Mesodermal cell (in vitro differentiated cells): ENCODE results near the gene IFT88.

ENCODE experiments used
- H3K27ac ChIP-seq: 2 replicates; pipeline ENCODE4 v1.7.0; 2013; ENCODE audit warnings: mild to moderate bottlenecking, low read depth, low read length, moderate library complexity; ENCODE audit not compliant: severe bottlenecking
- H3K36me3 ChIP-seq: 2 replicates; pipeline ENCODE4 v1.7.1; 2013; ENCODE audit warnings: mild to moderate bottlenecking, low read length, moderate library complexity; ENCODE audit not compliant: control insufficient read depth, insufficient read depth
- H3K4me1 ChIP-seq: one replicate; pipeline ENCODE4 v1.7.1; 2013; ENCODE audit warnings: mild to moderate bottlenecking, low read length; ENCODE audit not compliant: insufficient read depth, control insufficient read depth, poor library complexity, severe bottlenecking
- H3K4me3 ChIP-seq: 2 replicates; pipeline ENCODE4 v1.7.0; 2013; ENCODE audit warnings: low read length, control low read depth, mild to moderate bottlenecking; ENCODE audit not compliant: insufficient read depth, poor library complexity, severe bottlenecking; ENCODE audit errors: extremely low read depth
- H3K9me3 ChIP-seq: 2 replicates; pipeline ENCODE4 v1.7.1; 2013; ENCODE audit warnings: mild to moderate bottlenecking, low read length, moderate library complexity; ENCODE audit not compliant: control insufficient read depth
- WGBS, 2 experiments: methylation state at CpG; one replicate each; pipeline ENCODE4 v1.1.5; 2013; ENCODE audit warnings: missing lambda C conversion rate in 2 of 2; ENCODE audit not compliant: insufficient coverage in 2 of 2; 5-methylcytosine and 5-hydroxymethylcytosine counted together

The IFT88 gene

GRCh38 chr13:20590561-20590960 lies 23.6 kb downstream of the IFT88 start:
- H3K4me3 ChIP-seq: no peak overlapping the region
- H3K9me3 ChIP-seq: no peaks in the 10 kb centered on the region
- no peaks in the 10 kb centered on the region for H3K4me1 ChIP-seq
- H3K36me3 ChIP-seq: peaks cover 5% of the 10 kb centered on the region
- WGBS, 2 experiments: no CpG with 5 or more reads among the region's 2 CpGs
- no peak overlapping the region for H3K27ac ChIP-seq

- no peak overlapping the region for H3K27ac ChIP-seq
- no CpG with 5 or more reads among the region's 4 CpGs for WGBS, 2 experiments
These were observed 25.6 kb downstream of the IFT88 start for GRCh38 chr13:20592606-20593005.

DNA sequence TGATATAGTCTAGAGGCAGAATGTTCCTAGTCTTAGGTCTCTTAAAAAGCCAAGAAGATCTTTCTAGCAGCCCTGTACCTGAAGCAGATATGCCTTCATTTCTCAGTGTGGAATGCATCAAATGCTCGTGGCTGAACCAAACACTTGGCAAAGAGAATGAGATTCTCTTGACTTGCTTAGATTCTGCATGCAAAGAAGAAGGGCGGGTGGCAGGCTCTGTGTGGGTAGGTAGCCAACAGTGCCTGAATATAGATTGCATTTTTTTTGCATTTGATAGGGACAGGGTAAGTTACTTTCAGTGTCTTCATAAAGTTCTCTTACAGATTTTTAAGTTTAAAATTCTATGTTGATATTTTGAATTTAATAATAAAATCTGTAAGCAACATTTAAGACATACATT lies 27.3 kb downstream of the IFT88 start:
- Histone ChIP-seq H3K27ac (no peak overlapping the region), H3K9me3 (no peaks in the 10 kb centered on the region), H3K4me1 (no peaks in the 10 kb centered on the region), H3K36me3 (peaks cover 7% of the 10 kb centered on the region), H3K4me3 (no peak overlapping the region)
- 100% methylated on average over 2 of the region's 2 CpGs for WGBS, 2 experiments

More at GRCh38 chr13:20592606-20593005, 25.6 kb downstream of the IFT88 start:
- no peaks in the 10 kb centered on the region for H3K9me3 ChIP-seq
- H3K4me1 ChIP-seq: no peaks in the 10 kb centered on the region
- no peak overlapping the region for H3K4me3 ChIP-seq
- peaks cover 7% of the 10 kb centered on the region for H3K36me3 ChIP-seq

DNA sequence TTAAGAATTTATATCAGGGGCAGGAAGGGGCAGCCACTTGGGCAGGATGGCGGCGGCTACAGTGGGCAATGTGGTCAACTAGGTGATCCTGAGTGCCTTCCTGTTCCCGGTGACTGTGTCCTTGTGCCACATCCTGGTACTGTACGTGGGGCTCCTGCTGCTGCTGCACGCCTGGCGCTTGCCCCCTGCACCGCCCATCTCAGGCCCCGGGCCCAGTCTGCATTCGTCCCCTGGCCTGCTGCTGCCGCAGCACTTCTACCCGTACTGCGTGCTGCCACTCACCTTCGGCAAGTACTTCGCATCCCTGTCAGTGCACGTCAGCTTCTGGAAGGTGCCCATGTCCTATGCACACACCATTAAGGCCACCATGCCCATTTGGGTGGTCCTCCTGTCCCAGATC lies 40.1 kb downstream of the IFT88 start:
- Histone ChIP-seq H3K36me3 (peaks cover 12% of the 10 kb centered on the region), H3K4me3 (no peak overlapping the region), H3K9me3 (no peaks in the 10 kb centered on the region), H3K27ac (no peak overlapping the region), H3K4me1 (peaks cover 9% of the 10 kb centered on the region)
- WGBS, 2 experiments: 93 to 97% methylated on average over 13 to 15 of the region's 15 CpGs

- WGBS, 2 experiments: 78 to 91% methylated on average over 7 to 8 of the region's 10 CpGs
- H3K27ac ChIP-seq: no peak overlapping the region
- peaks cover 7% of the 10 kb centered on the region for H3K36me3 ChIP-seq
- peaks cover 9% of the 10 kb centered on the region for H3K4me1 ChIP-seq
- no peak overlapping the region for H3K4me3 ChIP-seq
- no peaks in the 10 kb centered on the region for H3K9me3 ChIP-seq
These were observed 41.6 kb downstream of the IFT88 start for GRCh38 chr13:20608438-20609020.

DNA sequence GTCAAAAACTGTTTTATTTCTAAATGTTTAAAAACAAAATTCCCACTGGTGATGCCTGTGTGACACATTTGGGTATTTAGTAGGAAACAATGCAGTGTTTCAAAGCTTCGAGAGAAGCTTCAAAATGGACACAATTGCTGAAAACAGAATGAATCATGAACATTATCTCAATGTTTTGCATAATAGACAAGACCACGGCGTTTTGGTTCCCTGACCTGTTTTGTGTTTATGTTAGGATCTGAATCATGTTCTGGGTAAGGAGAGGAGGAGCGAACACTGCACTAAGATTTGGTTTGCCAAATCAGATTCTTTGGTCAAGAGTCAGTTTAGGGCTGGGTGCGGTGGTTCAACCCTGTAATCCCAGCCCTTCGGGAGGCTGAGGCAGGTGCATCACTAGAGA lies 42.2 kb downstream of the IFT88 start:
- Histone ChIP-seq H3K9me3 (no peaks in the 10 kb centered on the region), H3K4me1 (peaks cover 9% of the 10 kb centered on the region), H3K36me3 (peaks cover 7% of the 10 kb centered on the region), H3K4me3 (no peak overlapping the region), H3K27ac (no peak overlapping the region)
- 94 to 98% methylated on average over 5 of the region's 6 CpGs for WGBS, 2 experiments

DNA sequence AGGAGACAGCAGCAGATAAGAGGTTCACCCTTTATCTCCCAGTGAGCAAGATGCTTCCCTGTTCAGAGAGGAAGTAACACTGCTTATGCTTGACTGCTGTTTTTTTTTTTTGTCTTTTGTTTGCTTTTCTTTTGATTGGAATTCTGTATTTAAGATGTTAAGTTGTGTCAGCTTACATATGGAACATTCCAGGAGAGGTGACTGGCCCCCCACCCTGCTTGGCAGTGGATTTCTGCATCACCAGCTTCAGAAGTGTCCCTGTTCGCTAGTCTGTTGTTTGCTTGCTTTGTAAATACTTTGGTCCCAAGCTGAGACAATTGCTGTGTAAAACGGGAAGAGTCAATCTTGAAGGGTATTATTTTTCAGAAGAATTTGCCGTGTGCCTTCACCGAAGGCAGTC lies 43.0 kb downstream of the IFT88 start:
- 88 to 94% methylated on average over 3 to 4 of the region's 4 CpGs for WGBS, 2 experiments
- H3K36me3 ChIP-seq: peaks cover 7% of the 10 kb centered on the region
- H3K4me1 ChIP-seq: peaks cover 9% of the 10 kb centered on the region
- no peaks in the 10 kb centered on the region for H3K9me3 ChIP-seq
- H3K27ac ChIP-seq: no peak overlapping the region
- H3K4me3 ChIP-seq: no peak overlapping the region

- Histone ChIP-seq H3K4me3 (no peak overlapping the region), H3K9me3 (no peaks in the 10 kb centered on the region), H3K4me1 (no peaks in the 10 kb centered on the region), H3K27ac (no peak overlapping the region), H3K36me3 (peaks cover 2% of the 10 kb centered on the region)
- no CpG with 5 or more reads among the region's 3 CpGs for WGBS, 2 experiments
These were observed 49.3 kb downstream of the IFT88 start for GRCh38 chr13:20616059-20616797.

DNA sequence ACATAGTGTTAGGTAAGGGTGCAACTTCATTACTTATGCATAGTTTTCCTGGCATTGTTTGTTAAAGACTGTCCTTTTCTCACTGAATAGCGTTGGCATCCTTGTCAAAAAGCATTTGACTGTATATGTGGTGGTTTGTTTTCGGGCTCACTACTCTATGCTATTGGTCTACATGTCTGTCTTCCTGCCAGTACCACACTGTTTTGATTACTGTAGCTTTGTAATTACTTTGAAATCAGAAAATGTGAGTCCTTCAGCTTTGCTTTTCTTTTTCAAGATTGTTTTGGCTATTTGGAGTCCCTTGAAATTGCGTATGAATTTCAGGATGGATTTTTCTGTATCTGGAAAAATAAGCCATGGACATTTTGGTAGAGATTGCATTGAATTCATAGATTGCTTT lies 56.0 kb downstream of the IFT88 start:
- Histone ChIP-seq H3K27ac (no peak overlapping the region), H3K9me3 (peaks cover 12% of the 10 kb centered on the region), H3K4me3 (no peak overlapping the region), H3K36me3 (peaks cover 2% of the 10 kb centered on the region), H3K4me1 (no peaks in the 10 kb centered on the region)
- WGBS, 2 experiments: 83 to 100% methylated on average over 1 to 2 of the region's 3 CpGs

- no peak overlapping the region for H3K27ac ChIP-seq
- H3K36me3 ChIP-seq: peaks cover 2% of the 10 kb centered on the region
- H3K4me1 ChIP-seq: no peaks in the 10 kb centered on the region
- 97% methylated on average over 4 of the region's 4 CpGs; no CpG with 5 or more reads in 1 of the 2 experiments for WGBS, 2 experiments
- H3K9me3 ChIP-seq: peaks cover 12% of the 10 kb centered on the region
- no peak overlapping the region for H3K4me3 ChIP-seq
These were observed 57.3 kb downstream of the IFT88 start for GRCh38 chr13:20624213-20624612.

DNA sequence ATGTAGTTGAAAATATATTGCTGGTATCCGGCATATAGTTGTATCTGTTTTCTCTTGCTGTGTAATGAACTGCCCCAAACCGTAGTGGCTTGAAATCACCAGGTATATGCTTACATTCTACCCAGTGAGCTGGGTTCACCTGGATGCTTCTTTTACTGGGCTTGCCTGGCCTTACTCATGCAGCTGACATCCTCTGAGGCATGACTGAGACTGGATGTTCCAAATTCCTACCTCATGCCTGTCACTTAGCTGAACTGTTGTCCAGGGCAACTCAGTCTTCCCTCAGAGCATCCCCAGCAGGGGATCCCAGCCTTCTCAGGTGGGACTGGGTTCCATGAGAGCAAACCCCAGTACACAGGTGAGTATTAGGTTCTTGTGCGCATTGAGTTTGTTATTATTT lies 66.8 kb downstream of the IFT88 start:
- H3K9me3 ChIP-seq: no peaks in the 10 kb centered on the region
- no peak overlapping the region for H3K4me3 ChIP-seq
- no peaks in the 10 kb centered on the region for H3K4me1 ChIP-seq
- no peaks in the 10 kb centered on the region for H3K36me3 ChIP-seq
- H3K27ac ChIP-seq: no peak overlapping the region
- 100% methylated on average over 2 of the region's 3 CpGs for WGBS, 2 experiments
